HEK293T (cell line): ENCODE measurements around the gene MORC1.

Experiments
- ELF4 ChIP-seq: fragments of 450-650 bp; IDR thresholded peaks from 2 replicates; pipeline ENCODE4 v1.6.1; 2017; ENCODE audit warnings: antibody characterized with exemption
- FOXA1 ChIP-seq: fragments of 450-650 bp; IDR thresholded peaks from 2 replicates; pipeline ENCODE4 v1.6.1; 2016; ENCODE audit warnings: mild to moderate bottlenecking
- FOXK2 ChIP-seq: fragments of 450-650 bp; IDR thresholded peaks from 2 replicates; pipeline ENCODE4 v1.6.1; 2016; ENCODE audit warnings: mild to moderate bottlenecking
- FOXM1 ChIP-seq: fragments of 450-650 bp; IDR thresholded peaks from 2 replicates; pipeline ENCODE4 v1.6.1; 2017; ENCODE audit warnings: mild to moderate bottlenecking, borderline replicate concordance
- NFRKB ChIP-seq: fragments of 450-650 bp; IDR thresholded peaks from 2 replicates; pipeline ENCODE4 v1.6.1; 2016; ENCODE audit warnings: mild to moderate bottlenecking, moderate library complexity
- SP1 ChIP-seq: fragments of 450-650 bp; IDR thresholded peaks from 2 replicates; pipeline ENCODE4 v1.6.1; 2017

DNA sequence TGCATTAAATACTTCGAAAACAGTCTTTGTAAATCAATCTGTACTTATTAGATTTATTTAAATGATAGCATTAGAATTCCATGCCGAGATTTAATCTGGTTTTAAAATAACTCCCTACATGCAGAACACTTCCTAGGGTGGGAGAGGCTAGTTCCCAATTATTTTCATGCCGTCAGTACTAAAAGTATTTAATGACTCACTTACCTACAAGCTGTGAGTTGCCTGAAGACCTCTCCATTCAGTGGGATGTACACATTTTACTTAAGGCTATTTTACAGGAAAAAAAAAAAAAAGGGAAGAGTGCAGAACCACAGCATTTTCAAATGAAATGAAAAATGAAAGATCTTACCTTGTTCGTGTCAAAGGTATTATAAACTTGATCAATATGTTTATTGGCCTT lies 164.7 kb downstream of the MORC1 start:
- TF ChIP-seq NFRKB (no peak), ELF4 (no peak), FOXK2 (no peak), SP1 (no peak), FOXM1 (no peak), FOXA1 (no peak)
